22Rv1 (cell line): ENCODE results near the gene ATP1A1.

ENCODE experiments used
- ZFX ChIP-seq: fragments of 450-650 bp; IDR thresholded peaks from 2 replicates; pipeline ENCODE4 v1.6.1; 2017; ENCODE audit warnings: antibody characterized with exemption, borderline replicate concordance
- TF ChIP-seq, protein P1 (sequence below): fragments of 450-650 bp; IDR thresholded peaks from 2 replicates; pipeline ENCODE4 v1.5.1; 2017; ENCODE audit warnings: mild to moderate bottlenecking

GRCh38 chr1:116436611-116436970 is 63.5 kb downstream of the ATP1A1 start:
- TF ChIP-seq, protein P1, sequence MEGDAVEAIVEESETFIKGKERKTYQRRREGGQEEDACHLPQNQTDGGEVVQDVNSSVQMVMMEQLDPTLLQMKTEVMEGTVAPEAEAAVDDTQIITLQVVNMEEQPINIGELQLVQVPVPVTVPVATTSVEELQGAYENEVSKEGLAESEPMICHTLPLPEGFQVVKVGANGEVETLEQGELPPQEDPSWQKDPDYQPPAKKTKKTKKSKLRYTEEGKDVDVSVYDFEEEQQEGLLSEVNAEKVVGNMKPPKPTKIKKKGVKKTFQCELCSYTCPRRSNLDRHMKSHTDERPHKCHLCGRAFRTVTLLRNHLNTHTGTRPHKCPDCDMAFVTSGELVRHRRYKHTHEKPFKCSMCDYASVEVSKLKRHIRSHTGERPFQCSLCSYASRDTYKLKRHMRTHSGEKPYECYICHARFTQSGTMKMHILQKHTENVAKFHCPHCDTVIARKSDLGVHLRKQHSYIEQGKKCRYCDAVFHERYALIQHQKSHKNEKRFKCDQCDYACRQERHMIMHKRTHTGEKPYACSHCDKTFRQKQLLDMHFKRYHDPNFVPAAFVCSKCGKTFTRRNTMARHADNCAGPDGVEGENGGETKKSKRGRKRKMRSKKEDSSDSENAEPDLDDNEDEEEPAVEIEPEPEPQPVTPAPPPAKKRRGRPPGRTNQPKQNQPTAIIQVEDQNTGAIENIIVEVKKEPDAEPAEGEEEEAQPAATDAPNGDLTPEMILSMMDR, result no peak
- no peak for TF ChIP-seq ZFX
